ENCODE data around the gene PXMP4. TPM values are rescaled to one million over a fixed set of nuclear protein-coding genes. Genes with fewer than 3 reads are reported as not detected.
"Not testable (repeated sequence)": the region's sequence is repeated elsewhere in the genome, so short reads cannot be mapped to it uniquely, and the experiment has no call there.

Gene PXMP4
- total RNA-seq, 1 experiment from 2014 or later = 5.7 TPM

DNA sequence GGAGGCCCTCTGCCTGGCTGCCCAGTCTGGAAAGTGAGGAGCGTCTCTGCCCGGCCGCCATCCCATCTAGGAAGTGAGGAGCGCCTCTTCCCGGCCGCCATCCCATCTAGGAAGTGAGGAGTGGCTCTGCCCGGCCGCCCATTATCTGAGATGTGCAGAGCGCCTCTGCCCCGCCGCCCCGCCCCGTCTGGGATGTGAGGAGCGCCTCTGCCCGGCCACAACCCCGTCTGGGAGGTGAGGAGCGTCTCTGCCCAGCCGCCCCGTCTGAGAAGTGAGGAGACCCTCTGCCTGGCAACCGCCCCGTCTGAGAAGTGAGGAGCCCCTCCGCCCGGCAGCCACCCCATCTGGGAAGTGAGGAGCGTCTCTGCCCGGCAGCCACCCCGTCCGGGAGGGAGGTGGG is 21.1 kb downstream of the PXMP4 start:
- H4K8ac ChIP-seq (replicated peaks; ENCODE audit: insufficient read length, low read depth, low read length); H3K79me2 ChIP-seq (ENCODE audit: insufficient read depth, low read length); H3K23me2 ChIP-seq (ENCODE audit: insufficient read length, low read depth, low read length, poor library complexity, severe bottlenecking); H3K4me3 Mint-ChIP-seq; H3K4me1 ChIP-seq (ENCODE audit: insufficient read depth, low read length); H2BK12ac ChIP-seq (ENCODE audit: insufficient read length, low read depth, low read length); H2BK15ac ChIP-seq (ENCODE audit: low read depth, low read length); H3K14ac ChIP-seq (ENCODE audit: insufficient read depth, low read length); H3K9ac ChIP-seq (ENCODE audit: extremely low read depth, insufficient read length, low read length); H4K5ac ChIP-seq (ENCODE audit: insufficient read length, low read depth, low read length); H2AFZ ChIP-seq (ENCODE audit: low read length); H3K27me3 ChIP-seq (ENCODE audit: insufficient read depth, low read length); H3K56ac ChIP-seq (ENCODE audit: insufficient read length, low read depth, low read length); H3T11ph ChIP-seq (ENCODE audit: low read length); H2BK5ac ChIP-seq (ENCODE audit: insufficient read length, low read length); H3K23ac ChIP-seq (ENCODE audit: insufficient read length, low read depth, low read length); H2AK5ac ChIP-seq (ENCODE audit: insufficient read length, low read length); H4K20me1 ChIP-seq (ENCODE audit: control insufficient read depth, insufficient read depth, insufficient read length); H3K18ac ChIP-seq (ENCODE audit: insufficient read length, low read depth, low read length); H3K27ac ChIP-seq (ENCODE audit: insufficient read length, low read depth, low read length); H3K4me1 Mint-ChIP-seq; H3K4me2 ChIP-seq (ENCODE audit: insufficient read depth, insufficient read length, low read length); H3K79me1 ChIP-seq (ENCODE audit: insufficient read depth, low read depth, low read length, poor library complexity, severe bottlenecking); DNase-seq; H3K4ac ChIP-seq (ENCODE audit: low read depth, low read length); H2BK20ac ChIP-seq (ENCODE audit: low read depth, low read length, poor library complexity, severe bottlenecking); H3K27ac Mint-ChIP-seq; H4K91ac ChIP-seq (ENCODE audit: insufficient read length, low read depth, low read length); H2BK120ac ChIP-seq (ENCODE audit: low read depth, low read length, poor library complexity, severe bottlenecking); H3K9me3 ChIP-seq (ENCODE audit: control insufficient read depth, low read depth, low read length): not testable (repeated sequence)
- H3K36me3 Mint-ChIP-seq (ENCODE audit: insufficient read depth in 1 of 3, low read depth in 3 of 3) = peaks cover 10 to 27% (median 14%) of the 10 kb centered on the region in 3 experiments
- WGBS (ENCODE audit: extremely low coverage, insufficient read length, low lambda C conversion rate) = no CpG with 5 or more reads among the region's 27 CpGs
- peaks cover 16% of the 10 kb centered on the region for H3K27me3 Mint-ChIP-seq (ENCODE audit: low read depth)
- peaks cover 26 to 33% of the 10 kb centered on the region in 2 experiments for H3K9me3 Mint-ChIP-seq
